ENCODE results near the gene ZBTB34. TPM values are rescaled to one million over a fixed set of nuclear protein-coding genes. Genes with fewer than 3 reads are reported as not detected.

ZBTB34 gene
- total RNA-seq, 1 donor from 2014 or later = 21.9 TPM

DNA sequence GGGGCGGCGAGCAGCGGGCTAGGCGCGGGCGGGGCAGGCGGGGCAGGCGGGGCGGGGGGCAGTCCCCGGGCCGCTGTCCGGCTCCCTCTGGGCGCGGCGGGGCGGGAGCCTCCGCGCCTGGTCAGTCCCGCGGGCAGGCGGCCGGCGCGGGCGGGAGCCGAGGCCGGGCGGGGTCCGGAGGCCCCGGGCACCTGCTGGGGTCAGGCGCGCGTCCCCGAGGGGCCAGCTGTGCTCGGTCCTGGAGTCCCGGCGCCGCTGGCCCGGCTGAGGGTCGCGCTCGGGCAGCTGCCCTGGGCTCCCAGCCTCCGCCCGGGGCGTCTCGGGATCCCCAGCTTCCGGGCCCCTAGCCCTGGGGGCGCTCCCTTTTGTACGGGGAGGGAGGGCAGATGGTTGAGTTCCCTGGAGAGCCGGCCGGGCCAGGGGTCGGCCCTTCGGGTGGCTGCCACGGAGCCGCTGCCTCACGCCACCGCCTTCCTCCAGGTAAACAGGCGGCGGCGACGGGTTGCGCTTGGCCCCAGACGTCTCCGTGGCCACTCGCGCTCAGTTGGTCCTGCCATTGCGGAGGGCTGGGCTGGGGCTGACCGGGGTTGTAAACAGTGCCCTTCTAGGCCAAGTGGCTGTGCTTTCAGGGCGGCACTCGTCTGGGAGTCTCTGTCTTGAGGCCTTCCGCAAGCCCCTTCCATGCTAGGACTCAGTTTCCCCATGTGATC is 473 bp downstream of the ZBTB34 start:
- DNase-seq (ENCODE audit: low spot score) = no peak
- Histone ChIP-seq H3K4me2 (peak overlapping the region; percentile 84), H3F3A (ENCODE audit: low read depth) (peaks cover 31% of the 10 kb centered on the region), H2AFZ (replicated peaks) (no peak overlapping the region), H3K27me3 (peaks cover 15% of the 10 kb centered on the region), H3K79me2 (ENCODE audit: low read depth) (peaks cover 51% of the 10 kb centered on the region), H3K9me3 (ENCODE audit: low read depth) (no peaks in the 10 kb centered on the region), H3K4me1 (peaks cover 19% of the 10 kb centered on the region), H3K4me3 (peak overlapping the region; percentile 97), H3K9ac (peak overlapping the region; percentile 33), H3K36me3 (no peaks in the 10 kb centered on the region), H4K20me1 (ENCODE audit: low read depth) (peaks cover 40% of the 10 kb centered on the region), H3K27ac (peak overlapping the region; percentile 36)
- H3K4me3 Mint-ChIP-seq = peak overlapping the region; percentile 89
- H3K27me3 Mint-ChIP-seq (ENCODE audit: insufficient read depth, low read depth) = peaks cover 12% of the 10 kb centered on the region
- peak overlapping the region; percentile 10 for H3K27ac Mint-ChIP-seq
- no peaks in the 10 kb centered on the region for H3K9me3 Mint-ChIP-seq
- TF ChIP-seq, protein P1, sequence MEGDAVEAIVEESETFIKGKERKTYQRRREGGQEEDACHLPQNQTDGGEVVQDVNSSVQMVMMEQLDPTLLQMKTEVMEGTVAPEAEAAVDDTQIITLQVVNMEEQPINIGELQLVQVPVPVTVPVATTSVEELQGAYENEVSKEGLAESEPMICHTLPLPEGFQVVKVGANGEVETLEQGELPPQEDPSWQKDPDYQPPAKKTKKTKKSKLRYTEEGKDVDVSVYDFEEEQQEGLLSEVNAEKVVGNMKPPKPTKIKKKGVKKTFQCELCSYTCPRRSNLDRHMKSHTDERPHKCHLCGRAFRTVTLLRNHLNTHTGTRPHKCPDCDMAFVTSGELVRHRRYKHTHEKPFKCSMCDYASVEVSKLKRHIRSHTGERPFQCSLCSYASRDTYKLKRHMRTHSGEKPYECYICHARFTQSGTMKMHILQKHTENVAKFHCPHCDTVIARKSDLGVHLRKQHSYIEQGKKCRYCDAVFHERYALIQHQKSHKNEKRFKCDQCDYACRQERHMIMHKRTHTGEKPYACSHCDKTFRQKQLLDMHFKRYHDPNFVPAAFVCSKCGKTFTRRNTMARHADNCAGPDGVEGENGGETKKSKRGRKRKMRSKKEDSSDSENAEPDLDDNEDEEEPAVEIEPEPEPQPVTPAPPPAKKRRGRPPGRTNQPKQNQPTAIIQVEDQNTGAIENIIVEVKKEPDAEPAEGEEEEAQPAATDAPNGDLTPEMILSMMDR (IDR thresholded peaks at IDR 0.05) = no peak
- no peak for TF ChIP-seq EZH2phosphoT487 (IDR thresholded peaks at IDR 0.05)
- peaks cover 28% of the 10 kb centered on the region for H3K4me1 Mint-ChIP-seq
- H3K36me3 Mint-ChIP-seq = peaks cover 2% of the 10 kb centered on the region

DNA sequence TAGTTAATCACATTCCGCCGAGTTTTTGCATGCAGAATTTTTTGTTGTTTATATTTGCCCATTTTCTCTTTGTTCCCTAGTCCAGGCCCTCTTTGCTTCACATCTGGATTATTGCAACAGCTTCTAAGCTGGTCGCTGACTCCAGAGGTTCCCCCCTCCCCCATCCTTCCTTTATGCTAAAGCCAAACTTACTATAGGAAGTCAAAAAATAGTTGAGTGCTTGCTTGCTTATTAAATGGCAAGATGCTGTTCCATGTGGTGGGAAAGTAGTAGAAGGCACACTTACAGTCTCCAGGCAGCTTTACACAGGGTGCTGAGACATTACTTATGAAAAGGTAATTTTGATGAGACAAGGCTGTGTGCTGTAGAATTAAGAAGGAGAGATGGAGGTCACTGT is 1.3 kb downstream of the ZBTB34 start:
- Histone ChIP-seq H3K27ac (no peak overlapping the region), H3K27me3 (peaks cover 15% of the 10 kb centered on the region)
- peak; percentile 44 for DNase-seq (ENCODE audit: low spot score)

DNA sequence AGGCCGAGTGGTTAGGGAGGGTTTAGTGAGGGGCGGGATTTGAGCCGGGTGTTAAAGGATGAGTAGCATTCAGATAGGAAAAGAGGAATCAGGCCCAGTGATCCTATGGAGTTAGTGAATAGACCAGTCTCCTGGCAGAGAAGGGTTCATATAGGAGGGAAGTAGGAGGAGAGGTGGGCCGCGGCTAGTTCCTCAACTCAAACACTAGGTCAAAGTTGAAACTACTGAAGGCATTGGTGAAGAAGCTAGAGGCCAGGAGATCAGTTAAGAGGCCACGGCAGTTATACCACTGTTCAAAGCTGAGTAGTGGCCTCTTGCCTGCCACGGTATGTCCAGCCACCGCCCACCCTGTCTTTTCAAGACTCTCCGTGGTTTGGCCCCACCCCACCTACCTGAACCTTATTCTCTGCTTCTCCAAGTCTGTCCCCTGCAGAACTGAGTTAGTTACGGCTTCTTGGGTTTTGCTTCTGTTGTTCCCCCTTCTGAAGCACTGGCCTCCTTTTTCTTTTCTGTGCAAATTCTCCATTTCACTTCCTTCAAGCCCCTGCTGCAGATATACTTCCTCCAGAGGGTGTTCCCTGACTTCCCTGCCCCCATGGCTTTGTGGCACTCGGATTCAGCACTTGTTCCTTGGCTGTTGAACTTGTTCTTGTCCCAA is 1.8 kb downstream of the ZBTB34 start:
- Histone ChIP-seq H3K27ac (no peak overlapping the region), H4K20me1 (ENCODE audit: low read depth) (peaks cover 40% of the 10 kb centered on the region), H3K4me2 (peak overlapping the region; percentile 84), H3K4me3 (peak overlapping the region; percentile 97), H3F3A (ENCODE audit: low read depth) (peaks cover 31% of the 10 kb centered on the region), H3K36me3 (peaks cover 3% of the 10 kb centered on the region), H3K27me3 (peaks cover 15% of the 10 kb centered on the region), H3K9ac (no peak overlapping the region), H3K4me1 (peaks cover 14% of the 10 kb centered on the region), H3K9me3 (ENCODE audit: low read depth) (no peaks in the 10 kb centered on the region), H3K79me2 (ENCODE audit: low read depth) (peaks cover 64% of the 10 kb centered on the region), H2AFZ (replicated peaks) (no peak overlapping the region)
- Mint-ChIP-seq H3K9me3 (no peaks in the 10 kb centered on the region), H3K4me3 (peak overlapping the region; percentile 89), H3K36me3 (peaks cover 4% of the 10 kb centered on the region), H3K4me1 (peaks cover 28% of the 10 kb centered on the region), H3K27ac (no peak overlapping the region), H3K27me3 (ENCODE audit: insufficient read depth, low read depth) (peaks cover 9% of the 10 kb centered on the region)
- TF ChIP-seq EZH2 (IDR thresholded peaks at IDR 0.05) (no peak), EZH2phosphoT487 (IDR thresholded peaks at IDR 0.05) (no peak)
- TF ChIP-seq, protein P1 (IDR thresholded peaks at IDR 0.05) = no peak
- DNase-seq (ENCODE audit: low spot score) = peak; percentile 40

More for the DNA sequence above, 1.3 kb downstream of the ZBTB34 start:
- Histone ChIP-seq H2AFZ (replicated peaks) (no peak overlapping the region), H4K20me1 (ENCODE audit: low read depth) (peaks cover 40% of the 10 kb centered on the region), H3K4me2 (peak overlapping the region; percentile 84), H3F3A (ENCODE audit: low read depth) (peaks cover 31% of the 10 kb centered on the region), H3K4me1 (peaks cover 14% of the 10 kb centered on the region), H3K9me3 (ENCODE audit: low read depth) (no peaks in the 10 kb centered on the region), H3K9ac (no peak overlapping the region), H3K36me3 (no peaks in the 10 kb centered on the region), H3K4me3 (peak overlapping the region; percentile 97), H3K79me2 (ENCODE audit: low read depth) (peaks cover 59% of the 10 kb centered on the region)
- Mint-ChIP-seq H3K4me3 (peak overlapping the region; percentile 89), H3K9me3 (no peaks in the 10 kb centered on the region), H3K27ac (peak overlapping the region; percentile 10), H3K36me3 (peaks cover 4% of the 10 kb centered on the region), H3K27me3 (ENCODE audit: insufficient read depth, low read depth) (peaks cover 12% of the 10 kb centered on the region), H3K4me1 (peaks cover 28% of the 10 kb centered on the region)
- TF ChIP-seq EZH2phosphoT487 (IDR thresholded peaks at IDR 0.05) = no peak
- TF ChIP-seq EZH2 (IDR thresholded peaks at IDR 0.05) = no peak
- TF ChIP-seq, protein P1 (IDR thresholded peaks at IDR 0.05) = no peak

Data from neural progenitor cell (in vitro differentiated cells).